ENCODE data around the gene MCC.

DNA sequence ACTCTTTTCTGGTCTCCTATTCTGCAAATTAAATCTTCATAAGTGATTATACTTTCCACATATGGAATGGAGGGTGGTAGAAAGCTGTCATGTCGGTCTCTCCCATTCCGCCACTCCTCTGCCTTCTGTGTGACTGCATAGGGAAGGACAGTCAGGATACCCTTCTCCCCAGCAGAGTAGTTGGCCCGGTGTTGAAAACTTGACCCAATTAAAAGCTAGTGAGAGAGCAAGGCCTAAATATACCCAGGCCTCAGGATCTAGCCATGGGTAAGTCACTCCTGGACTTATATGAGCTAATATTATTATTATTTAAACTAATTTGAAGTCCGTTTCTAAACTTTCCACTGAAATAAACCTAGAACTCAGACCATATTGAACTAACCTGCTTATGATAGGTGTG lies 248.2 kb downstream of the MCC start:
- no peak for TF ChIP-seq CTCF (IDR thresholded peaks at IDR 0.05; ENCODE audit: low read length)
- TF ChIP-seq EZH2 (optimal IDR thresholded peaks at IDR 0.05; ENCODE audit: low read depth, low read length), result no peak

All from MM.1S (cell line).